ENCODE measurements around the gene TMCO2. TPM values are rescaled to one million over a fixed set of nuclear protein-coding genes. Genes with fewer than 3 reads are reported as not detected.

TMCO2 gene
- total and polyA plus RNA-seq, 9 donors: not detected

DNA sequence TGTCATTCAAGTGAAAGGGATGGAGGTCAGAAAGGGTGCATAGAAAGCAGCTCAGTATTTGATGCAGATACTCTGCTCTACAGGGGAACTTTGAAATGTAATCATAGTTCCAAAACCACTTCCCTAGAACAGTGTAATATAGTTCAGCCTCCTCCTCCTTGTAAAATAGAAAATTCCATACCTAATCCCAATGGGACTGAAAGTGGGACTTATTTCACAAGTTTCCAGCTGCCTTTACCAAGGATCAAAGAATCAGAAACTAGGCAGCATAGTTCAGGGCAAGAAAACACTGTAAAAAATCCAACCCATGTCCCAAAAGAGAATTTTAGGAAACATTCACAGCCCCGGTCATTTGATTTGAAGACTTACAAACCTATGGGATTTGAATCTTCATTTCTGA, 8.1 kb upstream of the TMCO2 start:
- DNase-seq: peak; percentile 7
- Histone ChIP-seq H3K27ac (ENCODE audit: low read length) (no peak overlapping the region), H3K4me1 (ENCODE audit: control insufficient read depth, insufficient read depth, low read length) (no peaks in the 10 kb centered on the region), H3K36me3 (ENCODE audit: control insufficient read depth, insufficient read depth, low read length) (peaks cover 28% of the 10 kb centered on the region), H3K9me3 (replicated peaks; ENCODE audit: control insufficient read depth, low read depth, low read length) (no peaks in the 10 kb centered on the region), H3K27me3 (ENCODE audit: control insufficient read depth, insufficient read depth, low read length) (no peaks in the 10 kb centered on the region), H3K4me3 (ENCODE audit: low read length) (no peak overlapping the region)
- WGBS (ENCODE audit: insufficient coverage): no CpG with 5 or more reads among the region's 1 CpG

DNA sequence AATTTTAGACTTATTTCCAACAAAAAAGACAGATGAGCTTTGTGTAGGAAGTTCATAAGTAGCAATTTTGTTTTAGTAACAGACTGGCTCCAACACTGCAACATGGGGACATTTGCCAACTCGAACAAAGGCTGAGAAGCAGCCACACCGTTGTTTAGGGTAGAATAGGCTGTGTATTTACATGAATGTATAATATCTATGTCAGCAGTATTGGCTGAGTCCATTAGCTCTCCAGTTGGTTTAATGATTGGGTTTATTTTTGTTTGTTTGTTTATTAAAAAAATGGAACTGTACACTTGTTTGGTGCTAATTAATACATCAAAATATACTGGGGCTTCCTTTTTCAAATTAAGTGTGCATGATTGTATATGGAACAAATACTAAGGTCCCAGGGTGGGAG, 7.3 kb upstream of the TMCO2 start:
- peaks cover 28% of the 10 kb centered on the region for H3K36me3 ChIP-seq (ENCODE audit: control insufficient read depth, insufficient read depth, low read length)
- no peak for DNase-seq
- H3K27me3 ChIP-seq (ENCODE audit: control insufficient read depth, insufficient read depth, low read length): no peaks in the 10 kb centered on the region
- H3K4me1 ChIP-seq (ENCODE audit: control insufficient read depth, insufficient read depth, low read length): no peaks in the 10 kb centered on the region
- 100% methylated on average over 2 of the region's 2 CpGs for WGBS (ENCODE audit: insufficient coverage)
- no peak overlapping the region for H3K4me3 ChIP-seq (ENCODE audit: low read length)
- no peaks in the 10 kb centered on the region for H3K9me3 ChIP-seq (replicated peaks; ENCODE audit: control insufficient read depth, low read depth, low read length)
- H3K27ac ChIP-seq (ENCODE audit: low read length): no peak overlapping the region

- DNase-seq: no peak
- WGBS (ENCODE audit: insufficient coverage): 85% methylated on average over 1 of the region's 1 CpG
- H3K36me3 ChIP-seq (ENCODE audit: control insufficient read depth, insufficient read depth, low read length): peaks cover 22% of the 10 kb centered on the region
- H3K9me3 ChIP-seq (replicated peaks; ENCODE audit: control insufficient read depth, low read depth, low read length): no peaks in the 10 kb centered on the region
- no peaks in the 10 kb centered on the region for H3K27me3 ChIP-seq (ENCODE audit: control insufficient read depth, insufficient read depth, low read length)
- H3K27ac ChIP-seq (ENCODE audit: low read length): no peak overlapping the region
- H3K4me1 ChIP-seq (ENCODE audit: control insufficient read depth, insufficient read depth, low read length): no peaks in the 10 kb centered on the region
- H3K4me3 ChIP-seq (ENCODE audit: low read length): no peak overlapping the region
These were observed 6.4 kb upstream of the TMCO2 start for GRCh38 chr1:40241362-40241761.

GRCh38 chr1:40243351-40243750, 4.4 kb upstream of the TMCO2 start:
- no peak for DNase-seq
- Histone ChIP-seq H3K36me3 (ENCODE audit: control insufficient read depth, insufficient read depth, low read length) (peaks cover 9% of the 10 kb centered on the region), H3K4me3 (ENCODE audit: low read length) (no peak overlapping the region), H3K4me1 (ENCODE audit: control insufficient read depth, insufficient read depth, low read length) (no peaks in the 10 kb centered on the region), H3K27ac (ENCODE audit: low read length) (no peak overlapping the region), H3K9me3 (replicated peaks; ENCODE audit: control insufficient read depth, low read depth, low read length) (no peaks in the 10 kb centered on the region), H3K27me3 (ENCODE audit: control insufficient read depth, insufficient read depth, low read length) (no peaks in the 10 kb centered on the region)
- no CpG with 5 or more reads among the region's 2 CpGs for WGBS (ENCODE audit: insufficient coverage)

DNA sequence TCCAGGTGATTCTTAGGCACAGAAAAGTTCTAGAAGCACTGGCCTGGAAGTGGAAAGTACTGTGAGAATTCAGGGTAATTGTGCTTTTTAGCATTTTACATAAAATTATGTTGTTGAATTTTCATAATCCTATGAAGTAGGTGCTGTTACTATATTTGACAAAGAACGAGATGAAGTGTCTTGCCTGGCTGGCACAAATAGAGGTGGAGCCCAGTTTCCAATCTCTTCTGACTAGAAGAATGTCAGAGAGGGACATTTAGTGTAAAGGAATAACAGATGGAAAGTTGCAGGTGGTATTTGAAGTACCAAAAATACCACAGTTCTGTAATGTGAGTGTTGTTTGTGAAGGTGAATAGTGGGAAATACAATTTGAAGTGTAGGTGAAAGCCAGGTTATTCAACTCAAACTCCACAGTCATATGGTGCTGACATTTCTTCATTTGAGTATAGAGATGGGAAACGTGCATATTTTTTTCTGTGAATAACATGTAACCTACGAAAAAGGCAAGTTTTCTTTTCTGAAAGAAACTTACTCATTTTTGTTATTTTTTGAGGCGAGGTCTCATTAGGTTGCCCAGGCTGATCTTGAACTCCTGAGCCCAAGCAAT, 3.5 kb upstream of the TMCO2 start:
- no peak overlapping the region for H3K27ac ChIP-seq (ENCODE audit: low read length)
- H3K27me3 ChIP-seq (ENCODE audit: control insufficient read depth, insufficient read depth, low read length): no peaks in the 10 kb centered on the region
- no peaks in the 10 kb centered on the region for H3K4me1 ChIP-seq (ENCODE audit: control insufficient read depth, insufficient read depth, low read length)
- 38% methylated on average over 1 of the region's 4 CpGs for WGBS (ENCODE audit: insufficient coverage)
- H3K4me3 ChIP-seq (ENCODE audit: low read length): no peak overlapping the region
- peaks cover 3% of the 10 kb centered on the region for H3K36me3 ChIP-seq (ENCODE audit: control insufficient read depth, insufficient read depth, low read length)
- DNase-seq: no peak
- no peaks in the 10 kb centered on the region for H3K9me3 ChIP-seq (replicated peaks; ENCODE audit: control insufficient read depth, low read depth, low read length)

DNA sequence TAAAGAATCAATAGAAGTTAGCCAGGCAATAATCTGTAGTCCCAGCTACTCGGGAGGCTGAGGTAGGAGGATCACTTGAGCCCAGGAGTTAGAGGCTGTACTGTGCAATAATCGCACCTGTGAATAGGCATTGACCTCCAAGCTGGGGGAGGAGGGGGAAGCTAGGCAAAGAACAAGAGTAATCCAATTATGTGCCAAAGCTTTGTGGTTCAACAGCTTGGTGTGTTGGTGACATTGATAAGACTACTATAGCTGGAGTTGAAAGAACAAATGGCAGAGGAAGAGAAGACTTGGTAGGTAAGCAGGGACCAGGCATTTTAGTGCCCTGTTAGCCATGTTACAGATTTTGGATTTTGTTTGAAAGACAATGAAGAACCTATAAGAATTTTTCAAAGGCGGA, 2.1 kb upstream of the TMCO2 start:
- no peak for DNase-seq
- no peaks in the 10 kb centered on the region for H3K36me3 ChIP-seq (ENCODE audit: control insufficient read depth, insufficient read depth, low read length)
- no peaks in the 10 kb centered on the region for H3K27me3 ChIP-seq (ENCODE audit: control insufficient read depth, insufficient read depth, low read length)
- no peak overlapping the region for H3K27ac ChIP-seq (ENCODE audit: low read length)
- no peaks in the 10 kb centered on the region for H3K4me1 ChIP-seq (ENCODE audit: control insufficient read depth, insufficient read depth, low read length)
- no peak overlapping the region for H3K4me3 ChIP-seq (ENCODE audit: low read length)
- 96% methylated on average over 3 of the region's 3 CpGs for WGBS (ENCODE audit: insufficient coverage)
- H3K9me3 ChIP-seq (replicated peaks; ENCODE audit: control insufficient read depth, low read depth, low read length): no peaks in the 10 kb centered on the region

DNA sequence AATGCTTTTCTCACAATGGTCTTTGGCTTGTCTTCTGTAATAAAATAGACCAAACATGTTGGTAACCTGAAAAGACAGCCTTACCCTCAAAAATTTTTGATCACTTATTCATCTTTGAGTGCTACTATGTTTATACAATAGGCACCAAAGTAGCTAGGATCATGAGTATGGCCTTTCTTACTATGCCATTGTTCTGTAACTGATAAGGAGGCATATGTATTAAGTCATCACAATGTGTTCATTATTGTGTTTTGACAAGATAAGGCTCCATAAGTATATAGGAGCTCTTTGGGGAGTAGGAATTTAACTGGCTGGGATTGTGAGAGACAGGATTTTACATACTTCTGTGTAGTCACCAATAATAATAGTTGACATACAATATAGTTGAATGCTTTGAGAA, 675 bp downstream of the TMCO2 start:
- no peaks in the 10 kb centered on the region for H3K27me3 ChIP-seq (ENCODE audit: control insufficient read depth, insufficient read depth, low read length)
- H3K4me3 ChIP-seq (ENCODE audit: low read length): no peak overlapping the region
- no peaks in the 10 kb centered on the region for H3K36me3 ChIP-seq (ENCODE audit: control insufficient read depth, insufficient read depth, low read length)
- H3K27ac ChIP-seq (ENCODE audit: low read length): no peak overlapping the region
- no peak for DNase-seq
- H3K9me3 ChIP-seq (replicated peaks; ENCODE audit: control insufficient read depth, low read depth, low read length): no peaks in the 10 kb centered on the region
- no peaks in the 10 kb centered on the region for H3K4me1 ChIP-seq (ENCODE audit: control insufficient read depth, insufficient read depth, low read length)

DNA sequence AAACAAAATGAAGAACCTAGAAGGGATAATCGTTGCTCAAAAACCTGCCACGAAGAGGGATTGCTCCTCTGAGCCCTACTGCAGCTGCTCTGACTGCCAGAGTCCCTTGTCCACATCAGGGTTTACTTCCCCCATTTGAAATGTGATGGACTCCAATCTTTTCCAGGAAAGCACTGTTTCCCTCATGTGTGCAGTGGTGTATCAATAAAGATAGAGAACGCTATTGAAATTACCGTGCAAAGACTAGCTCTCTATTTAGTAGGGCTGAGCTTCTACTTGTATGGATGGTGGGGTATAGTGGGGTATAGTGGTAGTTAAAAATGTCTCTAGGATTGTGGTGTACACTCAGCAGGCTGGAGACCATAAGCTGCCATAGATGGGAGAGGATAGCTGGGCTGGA, 3.7 kb downstream of the TMCO2 start:
- Histone ChIP-seq H3K4me1 (ENCODE audit: control insufficient read depth, insufficient read depth, low read length) (peaks cover 2% of the 10 kb centered on the region), H3K36me3 (ENCODE audit: control insufficient read depth, insufficient read depth, low read length) (no peaks in the 10 kb centered on the region), H3K4me3 (ENCODE audit: low read length) (no peak overlapping the region), H3K9me3 (replicated peaks; ENCODE audit: control insufficient read depth, low read depth, low read length) (no peaks in the 10 kb centered on the region), H3K27ac (ENCODE audit: low read length) (no peak overlapping the region), H3K27me3 (ENCODE audit: control insufficient read depth, insufficient read depth, low read length) (no peaks in the 10 kb centered on the region)
- DNase-seq: no peak
- WGBS (ENCODE audit: insufficient coverage): 68% methylated on average over 2 of the region's 4 CpGs

DNA sequence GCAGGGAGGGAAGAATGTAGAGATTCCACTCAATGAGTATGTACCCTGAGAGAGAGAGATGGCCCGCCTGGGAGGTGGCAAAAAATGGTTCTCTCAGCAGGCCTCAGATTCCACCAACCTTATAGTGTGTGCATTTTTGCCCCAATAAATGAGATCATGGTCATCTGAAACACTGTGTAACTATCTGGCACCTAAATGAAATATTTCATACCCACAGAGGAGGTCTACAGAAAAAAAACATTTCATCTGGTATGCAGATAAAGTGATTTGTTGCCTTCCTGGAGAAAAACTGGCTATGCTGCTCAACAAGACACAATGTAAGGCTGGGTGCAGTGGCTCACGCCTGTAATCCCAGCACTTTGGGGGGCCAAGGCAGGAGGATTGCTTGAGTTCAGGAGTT, 4.9 kb downstream of the TMCO2 start:
- H3K9me3 ChIP-seq (replicated peaks; ENCODE audit: control insufficient read depth, low read depth, low read length): no peaks in the 10 kb centered on the region
- H3K4me1 ChIP-seq (ENCODE audit: control insufficient read depth, insufficient read depth, low read length): peaks cover 2% of the 10 kb centered on the region
- 100% methylated on average over 1 of the region's 2 CpGs for WGBS (ENCODE audit: insufficient coverage)
- no peaks in the 10 kb centered on the region for H3K27me3 ChIP-seq (ENCODE audit: control insufficient read depth, insufficient read depth, low read length)
- H3K4me3 ChIP-seq (ENCODE audit: low read length): no peak overlapping the region
- DNase-seq: no peak
- no peak overlapping the region for H3K27ac ChIP-seq (ENCODE audit: low read length)
- H3K36me3 ChIP-seq (ENCODE audit: control insufficient read depth, insufficient read depth, low read length): no peaks in the 10 kb centered on the region

- peaks cover 7% of the 10 kb centered on the region for H3K4me1 ChIP-seq (ENCODE audit: control insufficient read depth, insufficient read depth, low read length)
- no peaks in the 10 kb centered on the region for H3K9me3 ChIP-seq (replicated peaks; ENCODE audit: control insufficient read depth, low read depth, low read length)
- peaks cover 9% of the 10 kb centered on the region for H3K36me3 ChIP-seq (ENCODE audit: control insufficient read depth, insufficient read depth, low read length)
- DNase-seq: no peak
- no peak overlapping the region for H3K27ac ChIP-seq (ENCODE audit: low read length)
- no peak overlapping the region for H3K4me3 ChIP-seq (ENCODE audit: low read length)
- H3K27me3 ChIP-seq (ENCODE audit: control insufficient read depth, insufficient read depth, low read length): no peaks in the 10 kb centered on the region
These were observed 7.5 kb downstream of the TMCO2 start for GRCh38 chr1:40255231-40255630.

DNA sequence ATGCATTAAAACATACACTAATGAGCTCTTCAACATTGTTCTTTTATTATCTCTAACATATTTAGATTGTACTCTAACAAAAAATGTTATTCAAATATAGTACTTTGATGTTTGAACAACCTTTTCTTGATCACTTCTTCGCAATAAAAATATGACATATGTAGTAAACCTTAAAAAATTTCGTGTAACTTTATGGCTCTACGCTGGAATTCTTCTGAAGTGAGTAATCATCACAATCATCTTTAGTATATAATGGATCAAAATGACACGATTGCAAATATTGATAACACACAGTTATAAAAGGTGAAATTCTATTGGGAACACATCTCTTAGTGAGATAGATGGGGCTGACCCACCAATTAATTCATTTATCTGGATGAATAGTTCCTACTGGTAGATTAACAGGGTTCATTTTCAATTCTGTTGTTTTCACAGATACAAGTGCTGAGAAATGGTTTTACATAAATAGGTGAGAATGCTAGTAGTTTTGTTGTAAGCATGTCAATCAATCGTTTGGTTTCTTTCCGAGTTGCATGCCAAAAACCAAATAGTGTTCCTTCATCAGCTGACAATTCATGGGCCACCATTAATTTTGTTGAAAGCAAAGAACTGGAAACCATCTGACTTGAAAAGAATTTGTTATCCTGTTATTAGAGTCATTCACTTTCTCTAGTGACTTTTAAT, 8.8 kb downstream of the TMCO2 start:
- Histone ChIP-seq H3K27me3 (ENCODE audit: control insufficient read depth, insufficient read depth, low read length) (no peaks in the 10 kb centered on the region), H3K27ac (ENCODE audit: low read length) (peak overlapping the region; percentile 100), H3K4me3 (ENCODE audit: low read length) (peak overlapping the region; percentile 75), H3K9me3 (replicated peaks; ENCODE audit: control insufficient read depth, low read depth, low read length) (no peaks in the 10 kb centered on the region), H3K36me3 (ENCODE audit: control insufficient read depth, insufficient read depth, low read length) (peaks cover 17% of the 10 kb centered on the region), H3K4me1 (ENCODE audit: control insufficient read depth, insufficient read depth, low read length) (peaks cover 7% of the 10 kb centered on the region)
- DNase-seq: no peak
- no CpG with 5 or more reads among the region's 6 CpGs for WGBS (ENCODE audit: insufficient coverage)
